ENCODE results near the gene ARFGEF2.

ARFGEF2 gene

GRCh38 chr20:48889140-48889790 is 32.2 kb upstream of the ARFGEF2 start:
- DNase-seq (ENCODE audit: extremely low spot score): no peak
- CTCF ChIA-PET: interaction anchor here (0.6 kb wide), 1 partner anchor 293 kb away, joined by 3 read pairs; no protein-coding TSS in a partner anchor
- TF ChIP-seq ZNF384 (IDR thresholded peaks at IDR 0.05) (no peak), NFRKB (IDR thresholded peaks at IDR 0.05) (no peak), ELF4 (IDR thresholded peaks at IDR 0.05) (no peak), LEF1 (IDR thresholded peaks at IDR 0.05; ENCODE audit: borderline replicate concordance) (no peak), L3MBTL2 (conservative IDR thresholded peaks at IDR 0.05) (no peak), FOXK2 (IDR thresholded peaks at IDR 0.05) (no peak), SUZ12 (IDR thresholded peaks at IDR 0.05) (no peak), HDGF (IDR thresholded peaks at IDR 0.05; ENCODE audit: borderline replicate concordance) (no peak), BHLHE40 (IDR thresholded peaks at IDR 0.05; ENCODE audit: borderline replicate concordance) (no peak), ARNT (IDR thresholded peaks at IDR 0.05) (no peak), CTBP1 (IDR thresholded peaks at IDR 0.05; ENCODE audit: borderline replicate concordance) (no peak), FOXA1 (IDR thresholded peaks at IDR 0.05) (no peak), SP1 (IDR thresholded peaks at IDR 0.05) (no peak)
- POLR2A ChIA-PET: no interaction called here

DNA sequence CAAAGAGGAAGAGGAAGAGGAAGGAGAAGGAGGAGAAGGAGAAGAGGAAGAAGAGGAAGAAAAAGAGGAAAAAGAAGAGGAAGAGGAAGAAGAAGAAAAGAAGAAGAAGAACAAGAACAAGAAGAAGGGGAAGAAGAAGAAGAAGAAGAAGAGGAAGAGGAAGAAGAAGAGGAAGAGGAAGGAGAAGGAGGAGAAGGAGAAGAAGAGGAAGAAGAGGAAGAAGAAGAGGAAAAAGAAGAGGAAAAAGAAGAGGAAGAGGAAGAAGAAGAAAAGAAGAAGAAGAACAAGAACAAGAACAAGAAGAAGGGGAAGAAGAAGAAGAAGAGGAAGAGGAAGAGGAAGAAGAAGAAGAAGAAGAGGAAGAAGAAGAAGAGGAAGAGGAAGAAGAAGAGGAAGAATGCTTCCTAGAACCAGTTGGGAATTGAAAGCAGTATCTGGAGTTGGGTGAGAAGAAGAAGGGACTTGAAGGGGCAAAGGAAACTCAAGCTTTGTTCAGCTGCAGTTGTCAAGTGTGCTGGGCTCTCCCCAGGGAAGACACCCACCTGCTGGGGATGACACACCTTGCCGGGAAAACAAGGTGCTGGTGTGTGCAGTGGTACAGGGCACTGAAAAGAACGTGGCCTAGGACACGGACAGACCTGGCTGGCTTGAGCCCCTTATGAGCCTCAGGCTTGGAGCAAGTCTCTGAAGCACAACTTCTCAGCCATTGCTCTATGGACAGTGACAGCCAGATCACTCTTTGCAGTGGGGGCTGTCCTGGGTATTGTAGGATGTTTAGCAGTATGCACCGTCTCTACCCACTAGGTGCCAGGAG is 30.1 kb upstream of the ARFGEF2 start:
- TF ChIP-seq ARNT (IDR thresholded peaks at IDR 0.05): no peak
- TF ChIP-seq PKNOX1 (IDR thresholded peaks at IDR 0.05): no peak
- TF ChIP-seq BHLHE40 (IDR thresholded peaks at IDR 0.05; ENCODE audit: borderline replicate concordance): no peak
- no peak for TF ChIP-seq LEF1 (IDR thresholded peaks at IDR 0.05; ENCODE audit: borderline replicate concordance)
- TF ChIP-seq L3MBTL2 (conservative IDR thresholded peaks at IDR 0.05): no peak
- no peak for DNase-seq (ENCODE audit: extremely low spot score)
- ChIA-PET CTCF (no interaction called here), POLR2A (no interaction called here)

GRCh38 chr20:48892049-48892470 is 29.5 kb upstream of the ARFGEF2 start:
- no peak for DNase-seq (ENCODE audit: extremely low spot score)
- CTCF ChIA-PET: no interaction called here
- TF ChIP-seq ELF4 (IDR thresholded peaks at IDR 0.05) (no peak), TARDBP (IDR thresholded peaks at IDR 0.05) (no peak), ZNF384 (IDR thresholded peaks at IDR 0.05) (no peak), BHLHE40 (IDR thresholded peaks at IDR 0.05; ENCODE audit: borderline replicate concordance) (no peak), ARNT (IDR thresholded peaks at IDR 0.05) (no peak), SUZ12 (IDR thresholded peaks at IDR 0.05) (no peak), L3MBTL2 (conservative IDR thresholded peaks at IDR 0.05) (no peak), PKNOX1 (IDR thresholded peaks at IDR 0.05) (no peak), HDGF (IDR thresholded peaks at IDR 0.05; ENCODE audit: borderline replicate concordance) (no peak), CTBP1 (IDR thresholded peaks at IDR 0.05; ENCODE audit: borderline replicate concordance) (no peak), FOXA1 (IDR thresholded peaks at IDR 0.05) (no peak), FOXK2 (IDR thresholded peaks at IDR 0.05) (no peak), SP1 (IDR thresholded peaks at IDR 0.05) (no peak), LEF1 (IDR thresholded peaks at IDR 0.05; ENCODE audit: borderline replicate concordance) (no peak), NFRKB (IDR thresholded peaks at IDR 0.05) (no peak), FOXM1 (IDR thresholded peaks at IDR 0.05; ENCODE audit: borderline replicate concordance) (no peak)
- POLR2A ChIA-PET: no interaction called here

DNA sequence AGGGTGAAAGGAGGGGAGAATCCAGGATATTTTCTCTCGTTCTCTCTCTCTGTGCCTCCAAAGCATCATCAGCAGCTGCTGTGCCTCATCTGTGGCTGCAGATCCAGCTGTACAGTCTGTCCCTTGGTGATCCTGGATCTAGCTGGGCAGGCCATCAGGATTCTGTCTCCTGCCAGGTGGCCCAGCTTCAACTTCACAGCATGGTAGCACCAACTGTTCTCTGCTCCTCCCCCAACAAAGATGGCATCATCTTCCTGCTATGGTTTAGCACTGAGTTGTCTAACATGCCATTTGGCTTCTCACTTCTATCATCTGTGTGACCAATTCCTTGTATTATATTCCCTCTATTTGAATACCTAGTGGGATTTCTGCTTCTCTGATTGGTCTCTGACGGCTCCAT is 28.6 kb upstream of the ARFGEF2 start:
- POLR2A ChIA-PET: no interaction called here
- DNase-seq (ENCODE audit: extremely low spot score): no peak
- TF ChIP-seq ELF4 (IDR thresholded peaks at IDR 0.05) (no peak), BHLHE40 (IDR thresholded peaks at IDR 0.05; ENCODE audit: borderline replicate concordance) (no peak), NFRKB (IDR thresholded peaks at IDR 0.05) (no peak), L3MBTL2 (conservative IDR thresholded peaks at IDR 0.05) (no peak), FOXK2 (IDR thresholded peaks at IDR 0.05) (no peak), ZNF384 (IDR thresholded peaks at IDR 0.05) (no peak), CTBP1 (IDR thresholded peaks at IDR 0.05; ENCODE audit: borderline replicate concordance) (no peak), FOXM1 (IDR thresholded peaks at IDR 0.05; ENCODE audit: borderline replicate concordance) (no peak), HDGF (IDR thresholded peaks at IDR 0.05; ENCODE audit: borderline replicate concordance) (no peak), SUZ12 (IDR thresholded peaks at IDR 0.05) (no peak), LEF1 (IDR thresholded peaks at IDR 0.05; ENCODE audit: borderline replicate concordance) (no peak), TARDBP (IDR thresholded peaks at IDR 0.05) (no peak), ARNT (IDR thresholded peaks at IDR 0.05) (no peak), PKNOX1 (IDR thresholded peaks at IDR 0.05) (no peak), SP1 (IDR thresholded peaks at IDR 0.05) (no peak), FOXA1 (IDR thresholded peaks at IDR 0.05) (no peak)
- CTCF ChIA-PET: interaction anchor here (0.5 to 1.4 kb wide), 3 partner anchors 146 to 1563 kb away, joined by 3 to 4 read pairs (median 3); no protein-coding TSS in a partner anchor

- TF ChIP-seq BHLHE40 (IDR thresholded peaks at IDR 0.05; ENCODE audit: borderline replicate concordance) (no peak), ZNF384 (IDR thresholded peaks at IDR 0.05) (no peak), FOXM1 (IDR thresholded peaks at IDR 0.05; ENCODE audit: borderline replicate concordance) (no peak), L3MBTL2 (conservative IDR thresholded peaks at IDR 0.05) (no peak), TARDBP (IDR thresholded peaks at IDR 0.05) (no peak), SP1 (IDR thresholded peaks at IDR 0.05) (no peak), ELF4 (IDR thresholded peaks at IDR 0.05) (no peak), FOXA1 (IDR thresholded peaks at IDR 0.05) (no peak), PKNOX1 (IDR thresholded peaks at IDR 0.05) (no peak), FOXK2 (IDR thresholded peaks at IDR 0.05) (no peak)
- CTCF ChIA-PET: interaction anchor here (0.5 to 1.4 kb wide), 3 partner anchors 146 to 1564 kb away, joined by 3 to 4 read pairs (median 3); no protein-coding TSS in a partner anchor
- DNase-seq (ENCODE audit: extremely low spot score): no peak
- POLR2A ChIA-PET: no interaction called here
These were observed 28.1 kb upstream of the ARFGEF2 start for GRCh38 chr20:48893374-48893773.

All from HEK293T (cell line).